Myometrial cell (primary cell): Measurements from ENCODE around the gene AKIP1. TPM values are rescaled to one million over a fixed set of nuclear protein-coding genes. Genes with fewer than 3 reads are reported as not detected.

ENCODE experiments used
- total RNA-seq: library from RNA; depleted of rRNA; stranded (reverse); fragments of >200 nt; gene quantifications from 2 replicates; pipeline ENCODE4 v1.2.3, GENCODE V29; 2015

Gene AKIP1, protein sequence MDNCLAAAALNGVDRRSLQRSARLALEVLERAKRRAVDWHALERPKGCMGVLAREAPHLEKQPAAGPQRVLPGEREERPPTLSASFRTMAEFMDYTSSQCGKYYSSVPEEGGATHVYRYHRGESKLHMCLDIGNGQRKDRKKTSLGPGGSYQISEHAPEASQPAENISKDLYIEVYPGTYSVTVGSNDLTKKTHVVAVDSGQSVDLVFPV
- total RNA-seq = 78.7 and 83.3 TPM in 2 replicates

DNA sequence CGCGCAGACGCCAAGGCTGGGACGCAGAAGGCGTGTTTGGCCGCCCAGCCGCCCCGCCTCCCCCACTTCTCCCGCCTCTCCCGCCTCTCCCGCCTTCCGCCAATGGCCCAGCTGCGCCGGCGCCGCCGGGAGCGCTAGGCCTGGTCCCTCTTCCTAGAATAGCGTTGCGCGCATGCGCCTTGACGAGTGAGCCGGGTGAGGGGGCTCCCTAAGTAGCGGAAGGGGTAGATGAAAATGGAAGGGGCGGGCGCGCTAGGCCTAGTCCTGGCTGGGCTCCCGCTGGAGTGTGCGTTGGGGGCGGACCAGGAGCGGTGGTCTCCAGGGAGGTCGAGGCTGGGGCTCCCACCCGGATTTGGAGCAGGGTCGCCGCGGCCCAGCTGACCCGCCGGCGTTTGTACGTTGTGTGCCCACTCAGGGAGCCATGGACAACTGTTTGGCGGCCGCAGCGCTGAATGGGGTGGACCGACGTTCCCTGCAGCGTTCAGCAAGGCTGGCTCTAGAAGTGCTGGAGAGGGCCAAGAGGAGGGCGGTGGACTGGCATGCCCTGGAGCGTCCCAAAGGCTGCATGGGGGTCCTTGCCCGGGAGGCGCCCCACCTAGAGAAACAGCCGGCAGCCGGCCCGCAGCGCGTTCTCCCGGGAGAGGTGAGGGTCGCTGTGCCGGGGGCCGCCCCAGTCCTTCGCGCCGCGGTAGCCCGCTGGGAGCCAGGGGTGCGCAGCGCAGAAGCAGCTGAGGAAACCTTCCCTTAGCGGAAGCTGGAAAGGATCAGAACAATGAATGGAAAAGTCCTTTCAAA lies at the start of gene AKIP1:
AKIP1 (plus strand) TSS at position 161 of the 795 bp plus-strand sequence; CDS start at position 422, 261 bp downstream.

DNA sequence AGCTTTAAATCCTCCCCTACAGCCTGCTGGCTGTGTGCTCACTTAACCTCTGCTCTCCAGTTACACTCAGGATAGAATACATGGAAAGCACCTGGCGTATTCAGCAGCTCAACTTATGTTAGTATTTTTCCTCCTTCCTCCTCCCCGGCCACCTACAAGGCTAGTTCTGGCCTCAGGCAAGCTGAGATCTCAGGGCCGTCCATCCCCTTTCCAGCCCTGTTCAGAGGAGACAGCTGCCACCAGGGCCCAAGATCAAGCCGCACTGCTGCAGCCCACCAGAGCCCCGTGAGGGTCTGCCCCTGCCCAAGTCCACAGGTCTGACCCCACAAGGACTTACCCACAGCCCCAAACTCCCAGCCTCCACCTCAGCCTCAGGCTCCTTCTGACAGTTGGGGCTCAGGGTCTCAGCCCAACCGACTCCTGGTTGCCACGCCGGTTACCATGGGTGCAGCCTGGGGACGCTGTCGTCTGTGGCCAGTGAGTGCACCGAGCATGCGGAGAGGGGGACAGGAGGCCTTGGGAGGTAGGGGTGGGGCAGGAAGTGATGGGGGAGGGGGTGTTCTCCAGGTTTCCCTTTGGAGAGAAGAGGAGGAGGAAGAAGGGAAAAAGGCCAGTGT lies 21.7 kb downstream of the AKIP1 start, which contains the start of gene C11orf16:
C11orf16 (minus strand) TSS at position 384 of the 617 bp plus-strand sequence. CDS start 639 bp downstream, outside the sequence.

DNA sequence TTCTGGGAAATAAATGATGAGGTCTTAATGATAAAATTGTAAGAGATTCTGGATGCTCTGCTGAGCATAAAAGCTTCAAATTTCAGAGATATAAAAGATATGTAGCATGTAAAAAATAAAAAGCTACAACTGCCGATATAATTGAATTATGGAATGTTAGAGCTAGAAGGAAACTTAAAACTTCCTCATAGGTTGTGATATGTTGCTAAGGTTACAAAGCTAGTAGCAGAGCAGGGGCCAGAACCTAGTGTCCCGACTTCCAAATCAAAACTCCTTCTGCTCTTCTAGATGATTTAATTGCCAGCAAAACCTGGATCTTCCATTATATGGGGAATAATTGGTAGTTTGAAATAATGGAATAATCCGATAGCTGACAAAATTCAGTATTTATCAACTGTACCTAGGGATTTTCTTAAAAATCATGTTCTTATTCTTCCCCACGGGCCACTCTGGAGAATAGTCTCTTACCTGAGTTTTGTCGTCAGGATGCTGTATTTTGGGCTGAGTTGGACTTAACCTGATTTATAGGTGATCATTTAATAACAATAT lies 31.6 kb downstream of the AKIP1 start, which contains the start of gene ASCL3:
ASCL3 (minus strand) TSS at position 499 of the 549 bp plus-strand sequence. CDS start 4,855 bp downstream, outside the sequence.

DNA sequence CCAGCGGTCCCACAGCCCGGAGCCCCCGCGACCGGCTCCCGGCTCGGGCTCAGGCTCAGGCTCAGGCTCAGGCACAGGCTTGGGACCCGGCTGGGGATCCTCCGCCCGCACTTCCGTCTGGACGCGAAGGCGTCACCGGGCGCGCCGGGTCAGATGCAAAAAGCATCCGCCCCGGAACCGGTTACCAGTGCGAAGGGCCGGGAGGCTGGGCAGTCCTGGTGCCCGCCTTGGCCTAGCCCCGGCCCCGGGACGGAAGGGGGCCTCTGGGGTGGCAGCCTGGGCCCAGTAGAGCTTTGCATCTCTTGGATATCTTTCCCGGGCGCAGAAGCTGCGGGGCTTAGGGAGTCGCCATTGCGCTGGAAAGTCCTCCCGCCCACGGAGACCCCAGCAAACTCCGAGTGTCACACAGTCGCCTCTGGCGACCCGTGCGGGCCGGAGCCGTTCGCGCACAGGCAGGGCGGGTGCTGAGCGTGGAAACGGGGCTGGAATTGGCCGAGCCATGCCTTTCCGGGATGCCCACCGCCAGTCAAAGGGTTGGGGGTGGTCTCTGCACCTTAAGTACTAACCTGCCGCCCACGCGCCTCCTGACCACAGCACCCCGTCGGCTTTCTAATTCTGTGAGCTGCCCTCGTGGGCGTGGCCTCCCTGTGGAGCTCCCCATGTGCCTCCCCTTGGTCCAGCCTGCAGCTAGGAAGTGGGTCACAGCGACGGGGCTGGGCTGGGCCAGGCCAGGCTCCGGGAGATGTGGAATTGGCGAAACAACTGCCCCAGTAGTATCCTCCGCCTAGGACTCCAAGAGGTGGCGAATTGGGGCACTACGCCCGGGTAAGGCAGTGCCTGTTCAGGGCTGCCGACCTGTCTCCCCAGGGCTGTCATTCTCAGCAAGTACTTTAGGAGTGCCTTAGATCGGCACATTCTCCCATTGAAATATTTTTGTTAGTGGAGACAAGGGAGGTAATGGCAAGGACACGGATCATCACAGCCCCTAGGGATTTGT lies 53.6 kb downstream of the AKIP1 start, which contains the start of gene TMEM9B:
TMEM9B (minus strand) TSS at position 119 of the 997 bp plus-strand sequence. CDS start 129 bp downstream, outside the sequence.

Other genes starting within 250 kb of the AKIP1 start
- 2.7 and 3.2 TPM in 2 replicates for gene TRIM66, start 228.5 kb upstream of the AKIP1 start, total RNA-seq
- gene RPL27A, start 228.4 kb upstream of the AKIP1 start, total RNA-seq = 907 and 1,102 TPM in 2 replicates
- not detected in 2 replicates for gene C11orf16, start 21.8 kb downstream of the AKIP1 start, total RNA-seq
- not detected in 2 replicates for gene ASCL3, start 31.8 kb downstream of the AKIP1 start, total RNA-seq
- gene TMEM9B, start 53.3 kb downstream of the AKIP1 start, total RNA-seq = 33.8 and 36.0 TPM in 2 replicates
- gene NRIP3, start 92.8 kb downstream of the AKIP1 start, total RNA-seq = 10.7 and 12.4 TPM in 2 replicates
- 0.18 and 0.29 TPM in 2 replicates for gene SCUBE2, start 180.4 kb downstream of the AKIP1 start, total RNA-seq